Activated CD4-positive, alpha-beta T cell treated with anti-CD3 and anti-CD28 coated beads, Interleukin-2, amount 50 U/mL, for 48 hours (primary cell): ENCODE measurements around the gene RAB14.
"Not testable (repeated sequence)": the region's sequence is repeated elsewhere in the genome, so short reads cannot be mapped to it uniquely, and the experiment has no call there.

Source experiments
- DNase-seq, 2 experiments: peaks; one replicate each; pipeline ENCODE4 v3.0.0-alpha.2; 2020

RAB14 gene

GRCh38 chr9:121150188-121150587, 51.5 kb downstream of the RAB14 start:
- DNase-seq = no peak

GRCh38 chr9:121144482-121144881, 57.2 kb downstream of the RAB14 start:
- DNase-seq = no peak

GRCh38 chr9:121143771-121144170, 57.9 kb downstream of the RAB14 start:
- no peak for DNase-seq

GRCh38 chr9:121141706-121142105, 60.0 kb downstream of the RAB14 start:
- DNase-seq = no peak

- no peak for DNase-seq
Measured at GRCh38 chr9:121141306-121141705, 60.4 kb downstream of the RAB14 start.

- DNase-seq = no peak
Measured at GRCh38 chr9:121140162-121140561, 61.5 kb downstream of the RAB14 start.

GRCh38 chr9:121138973-121139372, 62.7 kb downstream of the RAB14 start:
- DNase-seq = no peak

- no peak for DNase-seq
Measured at GRCh38 chr9:121138561-121138960, 63.1 kb downstream of the RAB14 start.

- DNase-seq = no peak
Measured at GRCh38 chr9:121135642-121136041, 66.0 kb downstream of the RAB14 start.

GRCh38 chr9:121133104-121133816, 68.4 kb downstream of the RAB14 start:
- peak; percentile 47 to 60 for DNase-seq

GRCh38 chr9:121129384-121129783, 72.3 kb downstream of the RAB14 start:
- DNase-seq = not testable (repeated sequence)
